ENCODE data around the gene ELOA2.
"Not testable (repeated sequence)": the region's sequence is repeated elsewhere in the genome, so short reads cannot be mapped to it uniquely, and the experiment has no call there.

Gene ELOA2

GRCh38 chr18:47032945-47033344 is 2.5 kb downstream of the ELOA2 start:
- no peak overlapping the region for H3K4me3 ChIP-seq (ENCODE audit: low read depth, low read length)
- TF ChIP-seq CTCF (IDR thresholded peaks at IDR 0.05; ENCODE audit: borderline replicate concordance, insufficient read depth, low read depth, low read length) = no peak

- H3K4me3 ChIP-seq (ENCODE audit: low read depth, low read length) = not testable (repeated sequence)
Observed at GRCh38 chr18:47030887-47031286, 4.5 kb downstream of the ELOA2 start.

- H3K4me3 ChIP-seq (ENCODE audit: low read depth, low read length) = not testable (repeated sequence)
Observed at GRCh38 chr18:47029684-47030353, 5.6 kb downstream of the ELOA2 start.

- not testable (repeated sequence) for H3K4me3 ChIP-seq (ENCODE audit: low read depth, low read length)
Observed at GRCh38 chr18:47028738-47029137, 6.7 kb downstream of the ELOA2 start.

GRCh38 chr18:47025557-47026174 is 9.8 kb downstream of the ELOA2 start:
- H3K4me3 ChIP-seq (ENCODE audit: low read depth, low read length) = not testable (repeated sequence)

GRCh38 chr18:47023769-47024465 is 11.5 kb downstream of the ELOA2 start:
- H3K4me3 ChIP-seq (ENCODE audit: low read depth, low read length) = not testable (repeated sequence)

GRCh38 chr18:47022821-47023220 is 12.6 kb downstream of the ELOA2 start:
- not testable (repeated sequence) for H3K4me3 ChIP-seq (ENCODE audit: low read depth, low read length)

GRCh38 chr18:47020757-47021156 is 14.7 kb downstream of the ELOA2 start:
- not testable (repeated sequence) for H3K4me3 ChIP-seq (ENCODE audit: low read depth, low read length)

GRCh38 chr18:47019870-47020269 is 15.6 kb downstream of the ELOA2 start:
- not testable (repeated sequence) for H3K4me3 ChIP-seq (ENCODE audit: low read depth, low read length)
